D341Med (cell line): Measurements from ENCODE around the gene EARS2.
"Not testable (repeated sequence)": the region's sequence is repeated elsewhere in the genome, so short reads cannot be mapped to it uniquely, and the experiment has no call there.

Experiments used
- DNase-seq: peaks from one replicate; pipeline ENCODE4 v3.0.0; 2012; ENCODE audit warnings: low spot score

EARS2 gene

GRCh38 chr16:23527961-23528643, 29.0 kb downstream of the EARS2 start:
- DNase-seq: no peak

- DNase-seq: no peak
Measured at GRCh38 chr16:23524886-23525285, 32.3 kb downstream of the EARS2 start.

GRCh38 chr16:23523876-23524385, 33.2 kb downstream of the EARS2 start:
- no peak for DNase-seq

- no peak for DNase-seq
Measured at GRCh38 chr16:23523321-23523720, 33.8 kb downstream of the EARS2 start.

- no peak for DNase-seq
Measured at GRCh38 chr16:23521965-23522364, 35.2 kb downstream of the EARS2 start.

GRCh38 chr16:23521037-23521743, 36.0 kb downstream of the EARS2 start:
- no peak for DNase-seq

GRCh38 chr16:23520500-23520899, 36.6 kb downstream of the EARS2 start:
- DNase-seq: no peak

GRCh38 chr16:23519282-23519681, 37.9 kb downstream of the EARS2 start:
- DNase-seq: no peak

GRCh38 chr16:23518435-23518891, 38.7 kb downstream of the EARS2 start:
- no peak for DNase-seq

- no peak for DNase-seq
Measured at GRCh38 chr16:23516366-23517137, 40.6 kb downstream of the EARS2 start.

- DNase-seq: no peak
Measured at GRCh38 chr16:23515881-23516280, 41.3 kb downstream of the EARS2 start.

- DNase-seq: no peak
Measured at GRCh38 chr16:23514381-23515152, 42.6 kb downstream of the EARS2 start.

GRCh38 chr16:23512168-23512695, 44.9 kb downstream of the EARS2 start:
- DNase-seq: no peak

GRCh38 chr16:23511731-23512130, 45.4 kb downstream of the EARS2 start:
- no peak for DNase-seq

GRCh38 chr16:23510915-23511270, 46.3 kb downstream of the EARS2 start:
- not testable (repeated sequence) for DNase-seq

- peak; percentile 92 for DNase-seq
Measured at GRCh38 chr16:23510164-23510914, 46.8 kb downstream of the EARS2 start, which contains the start of gene GGA2. Gene GGA2 (minus strand): TSS chr16:23510494. CDS start chr16:23510411, 83 bp downstream.

- peak; percentile 81 for DNase-seq
Measured at GRCh38 chr16:23509782-23510163, 47.4 kb downstream of the EARS2 start.

GRCh38 chr16:23509441-23509754, 47.8 kb downstream of the EARS2 start:
- DNase-seq: no peak

GRCh38 chr16:23508589-23509440, 48.3 kb downstream of the EARS2 start:
- DNase-seq: no peak

GRCh38 chr16:23506606-23506994, 50.5 kb downstream of the EARS2 start:
- no peak for DNase-seq
